Stimulated activated effector memory CD8-positive, alpha-beta T cell treated with anti-CD3 and anti-CD28 coated beads, Interleukin-12 subunit alpha, Interleukin-12 subunit beta, amount 100 ng/mL, for 72 hours (primary cell): Measurements from ENCODE around the gene COL2A1.

ENCODE experiments used
- ATAC-seq: fragments of 150-1000 bp; cut with Tn5 transposase; 2 replicates; pipeline ENCODE4 v1.10.0; 2021
- DNase-seq, 2 donors: peaks; one replicate each; pipeline ENCODE4 v3.0.0; 2021 to 2022; ENCODE audit warnings: low spot score in 2 of 2
- H3K27ac Mint-ChIP-seq: one replicate; pipeline ENCODE4 v1.8.0; 2022; ENCODE audit warnings: mild to moderate bottlenecking, mixed read lengths
- H3K36me3 Mint-ChIP-seq: one replicate; pipeline ENCODE4 v1.8.0; 2022; ENCODE audit warnings: mild to moderate bottlenecking, mixed read lengths
- H3K4me1 Mint-ChIP-seq: one replicate; pipeline ENCODE4 v1.8.0; 2022; ENCODE audit warnings: mixed read lengths
- H3K4me3 Mint-ChIP-seq: one replicate; pipeline ENCODE4 v1.8.0; 2022; ENCODE audit warnings: mild to moderate bottlenecking, mixed read lengths
- H3K9me3 Mint-ChIP-seq: one replicate; pipeline ENCODE4 v1.8.0; 2022; ENCODE audit warnings: mixed read lengths

Gene COL2A1

GRCh38 chr12:48022676-48023385, 18.6 kb upstream of the COL2A1 start:
- ATAC-seq (no peak), DNase-seq (no peak)
- Mint-ChIP-seq H3K27ac (no peak overlapping the region), H3K4me3 (no peak overlapping the region), H3K36me3 (no peaks in the 10 kb centered on the region), H3K4me1 (no peaks in the 10 kb centered on the region), H3K9me3 (no peaks in the 10 kb centered on the region)

GRCh38 chr12:48022180-48022521, 17.9 kb upstream of the COL2A1 start:
- H3K27ac Mint-ChIP-seq, result no peak overlapping the region
- no peak overlapping the region for H3K4me3 Mint-ChIP-seq
- no peaks in the 10 kb centered on the region for H3K4me1 Mint-ChIP-seq
- ATAC-seq (no peak), DNase-seq (no peak)
- no peaks in the 10 kb centered on the region for H3K9me3 Mint-ChIP-seq
- no peaks in the 10 kb centered on the region for H3K36me3 Mint-ChIP-seq

GRCh38 chr12:48021485-48022179, 17.4 kb upstream of the COL2A1 start:
- Mint-ChIP-seq H3K36me3 (no peaks in the 10 kb centered on the region), H3K4me1 (no peaks in the 10 kb centered on the region), H3K9me3 (no peaks in the 10 kb centered on the region), H3K4me3 (no peak overlapping the region), H3K27ac (no peak overlapping the region)
- ATAC-seq (no peak), DNase-seq (no peak)

GRCh38 chr12:48019639-48020265, 15.5 kb upstream of the COL2A1 start:
- Mint-ChIP-seq H3K4me3 (no peak overlapping the region), H3K36me3 (no peaks in the 10 kb centered on the region), H3K4me1 (no peaks in the 10 kb centered on the region), H3K27ac (no peak overlapping the region), H3K9me3 (no peaks in the 10 kb centered on the region)
- DNase-seq, result no peak
- ATAC-seq, result no peak

GRCh38 chr12:48018618-48018995, 14.3 kb upstream of the COL2A1 start:
- H3K4me1 Mint-ChIP-seq, result no peaks in the 10 kb centered on the region
- ATAC-seq, result no peak
- no peaks in the 10 kb centered on the region for H3K9me3 Mint-ChIP-seq
- H3K36me3 Mint-ChIP-seq, result no peaks in the 10 kb centered on the region
- no peak for DNase-seq
- H3K27ac Mint-ChIP-seq, result no peak overlapping the region
- H3K4me3 Mint-ChIP-seq, result no peak overlapping the region

- Mint-ChIP-seq H3K27ac (no peak overlapping the region), H3K9me3 (no peaks in the 10 kb centered on the region), H3K36me3 (no peaks in the 10 kb centered on the region), H3K4me3 (no peak overlapping the region), H3K4me1 (no peaks in the 10 kb centered on the region)
- ATAC-seq (no peak), DNase-seq (no peak)
Measured at GRCh38 chr12:48017921-48018617, 13.8 kb upstream of the COL2A1 start.

GRCh38 chr12:48017496-48017895, 13.2 kb upstream of the COL2A1 start:
- Mint-ChIP-seq H3K9me3 (no peaks in the 10 kb centered on the region), H3K36me3 (no peaks in the 10 kb centered on the region), H3K4me3 (no peak overlapping the region), H3K27ac (no peak overlapping the region), H3K4me1 (no peaks in the 10 kb centered on the region)
- DNase-seq (no peak), ATAC-seq (no peak)

- Mint-ChIP-seq H3K27ac (no peak overlapping the region), H3K4me3 (no peak overlapping the region), H3K4me1 (no peaks in the 10 kb centered on the region), H3K36me3 (no peaks in the 10 kb centered on the region), H3K9me3 (no peaks in the 10 kb centered on the region)
- no peak for ATAC-seq
- DNase-seq, result no peak
Measured at GRCh38 chr12:48016373-48017020, 12.2 kb upstream of the COL2A1 start.

- Mint-ChIP-seq H3K9me3 (no peaks in the 10 kb centered on the region), H3K4me1 (no peaks in the 10 kb centered on the region), H3K36me3 (no peaks in the 10 kb centered on the region), H3K27ac (no peak overlapping the region), H3K4me3 (no peak overlapping the region)
- DNase-seq, result no peak
- no peak for ATAC-seq
Measured at GRCh38 chr12:48015954-48016353, 11.7 kb upstream of the COL2A1 start.

- Mint-ChIP-seq H3K27ac (no peak overlapping the region), H3K9me3 (no peaks in the 10 kb centered on the region), H3K36me3 (no peaks in the 10 kb centered on the region), H3K4me1 (no peaks in the 10 kb centered on the region), H3K4me3 (no peak overlapping the region)
- no peak for ATAC-seq
- no peak for DNase-seq
Measured at GRCh38 chr12:48015129-48015528, 10.9 kb upstream of the COL2A1 start.

- Mint-ChIP-seq H3K9me3 (no peaks in the 10 kb centered on the region), H3K36me3 (no peaks in the 10 kb centered on the region), H3K4me1 (no peaks in the 10 kb centered on the region), H3K4me3 (no peak overlapping the region), H3K27ac (no peak overlapping the region)
- ATAC-seq (no peak), DNase-seq (no peak)
Measured at GRCh38 chr12:48013287-48013686, 9.0 kb upstream of the COL2A1 start.

GRCh38 chr12:48012070-48012469, 7.8 kb upstream of the COL2A1 start:
- DNase-seq (no peak), ATAC-seq (no peak)
- no peaks in the 10 kb centered on the region for H3K9me3 Mint-ChIP-seq
- H3K4me3 Mint-ChIP-seq, result no peak overlapping the region
- no peaks in the 10 kb centered on the region for H3K36me3 Mint-ChIP-seq
- H3K27ac Mint-ChIP-seq, result no peak overlapping the region
- no peaks in the 10 kb centered on the region for H3K4me1 Mint-ChIP-seq

- no peaks in the 10 kb centered on the region for H3K9me3 Mint-ChIP-seq
- H3K36me3 Mint-ChIP-seq, result no peaks in the 10 kb centered on the region
- ATAC-seq (no peak), DNase-seq (no peak)
- no peak overlapping the region for H3K27ac Mint-ChIP-seq
- no peaks in the 10 kb centered on the region for H3K4me1 Mint-ChIP-seq
- no peak overlapping the region for H3K4me3 Mint-ChIP-seq
Measured at GRCh38 chr12:48010366-48010970, 6.2 kb upstream of the COL2A1 start.

- no peak for DNase-seq
- Mint-ChIP-seq H3K4me3 (no peak overlapping the region), H3K9me3 (no peaks in the 10 kb centered on the region), H3K4me1 (no peaks in the 10 kb centered on the region), H3K36me3 (no peaks in the 10 kb centered on the region), H3K27ac (no peak overlapping the region)
- ATAC-seq, result no peak
Measured at GRCh38 chr12:48009471-48009870, 5.2 kb upstream of the COL2A1 start.

GRCh38 chr12:48008950-48009349, 4.7 kb upstream of the COL2A1 start:
- H3K36me3 Mint-ChIP-seq, result no peaks in the 10 kb centered on the region
- no peak for ATAC-seq
- no peaks in the 10 kb centered on the region for H3K9me3 Mint-ChIP-seq
- no peak overlapping the region for H3K27ac Mint-ChIP-seq
- peaks cover under 1% of the 10 kb centered on the region for H3K4me1 Mint-ChIP-seq
- DNase-seq, result no peak
- H3K4me3 Mint-ChIP-seq, result no peak overlapping the region
